ENCODE data around the gene TDRD12. TPM values are rescaled to one million over a fixed set of nuclear protein-coding genes. Genes with fewer than 3 reads are reported as not detected.

The TDRD12 gene
- total RNA-seq, 1 donor from 2014 or later = not detected

DNA sequence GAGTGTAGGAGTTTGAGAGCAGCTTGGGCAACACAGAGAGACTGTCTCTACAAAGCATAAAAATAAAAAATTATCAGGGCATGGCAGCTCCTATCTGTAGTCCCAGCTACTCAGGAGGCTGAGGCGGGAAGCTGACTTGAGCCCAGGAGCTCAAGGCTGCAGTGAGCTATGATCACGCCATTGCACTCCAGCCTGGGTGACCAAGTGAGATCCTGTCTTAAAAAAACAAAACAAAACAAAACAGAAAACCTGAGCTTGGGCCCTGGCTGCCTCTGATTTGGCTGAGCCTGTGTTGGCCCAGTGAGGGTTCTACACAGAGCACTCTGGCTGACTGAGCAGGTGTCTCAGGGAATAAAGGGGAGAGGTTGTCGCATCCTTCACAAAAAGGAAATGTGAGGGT, 142.0 kb downstream of the TDRD12 start:
- no peak overlapping the region for H3K4me3 ChIP-seq (ENCODE audit: low read depth, low read length)
- DNase-seq (ENCODE audit: low read depth) = no peak
- TF ChIP-seq, protein P1, sequence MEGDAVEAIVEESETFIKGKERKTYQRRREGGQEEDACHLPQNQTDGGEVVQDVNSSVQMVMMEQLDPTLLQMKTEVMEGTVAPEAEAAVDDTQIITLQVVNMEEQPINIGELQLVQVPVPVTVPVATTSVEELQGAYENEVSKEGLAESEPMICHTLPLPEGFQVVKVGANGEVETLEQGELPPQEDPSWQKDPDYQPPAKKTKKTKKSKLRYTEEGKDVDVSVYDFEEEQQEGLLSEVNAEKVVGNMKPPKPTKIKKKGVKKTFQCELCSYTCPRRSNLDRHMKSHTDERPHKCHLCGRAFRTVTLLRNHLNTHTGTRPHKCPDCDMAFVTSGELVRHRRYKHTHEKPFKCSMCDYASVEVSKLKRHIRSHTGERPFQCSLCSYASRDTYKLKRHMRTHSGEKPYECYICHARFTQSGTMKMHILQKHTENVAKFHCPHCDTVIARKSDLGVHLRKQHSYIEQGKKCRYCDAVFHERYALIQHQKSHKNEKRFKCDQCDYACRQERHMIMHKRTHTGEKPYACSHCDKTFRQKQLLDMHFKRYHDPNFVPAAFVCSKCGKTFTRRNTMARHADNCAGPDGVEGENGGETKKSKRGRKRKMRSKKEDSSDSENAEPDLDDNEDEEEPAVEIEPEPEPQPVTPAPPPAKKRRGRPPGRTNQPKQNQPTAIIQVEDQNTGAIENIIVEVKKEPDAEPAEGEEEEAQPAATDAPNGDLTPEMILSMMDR (conservative IDR thresholded peaks at IDR 0.05; ENCODE audit: low read depth, low read length) = no peak

DNA sequence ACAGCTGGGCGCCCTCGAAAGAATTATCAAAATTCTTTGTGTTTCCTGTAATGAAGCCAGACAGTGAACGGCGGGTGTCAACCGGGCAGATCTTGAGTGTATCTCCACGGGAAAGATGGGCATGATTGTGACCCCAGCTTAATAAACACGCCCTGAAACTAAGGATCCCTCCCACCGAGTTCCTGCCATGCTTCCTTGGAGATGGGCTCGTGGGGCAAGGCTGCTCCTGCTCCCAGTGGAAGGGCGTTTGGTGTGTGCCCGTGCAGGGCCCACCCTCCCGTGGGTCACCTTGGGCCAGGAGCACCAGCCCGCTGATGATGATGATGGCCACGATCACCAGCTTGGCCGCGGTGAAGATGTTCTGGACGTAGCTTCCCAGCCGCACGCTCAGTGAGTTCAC, 142.6 kb downstream of the TDRD12 start:
- TF ChIP-seq, protein P1 (conservative IDR thresholded peaks at IDR 0.05; ENCODE audit: low read depth, low read length) = no peak

DNA sequence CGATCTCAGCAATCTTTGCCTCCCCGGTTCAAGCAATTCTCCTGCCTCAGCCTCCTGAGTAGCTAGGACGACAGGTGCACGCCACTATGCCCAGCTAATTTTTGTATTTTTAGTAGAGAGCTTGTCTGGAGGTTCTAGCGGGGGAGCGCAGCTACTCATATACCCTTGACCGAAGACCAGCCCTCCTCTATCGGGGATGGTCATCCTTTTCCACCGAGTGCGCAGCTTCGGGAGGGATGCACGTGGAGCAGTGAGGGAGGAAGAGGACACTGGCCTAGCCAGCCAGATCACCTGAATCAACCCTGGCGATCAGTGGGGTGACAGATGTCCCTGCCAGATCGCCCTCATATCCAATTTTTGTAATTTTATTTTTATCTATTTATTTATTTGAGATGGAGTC, 143.2 kb downstream of the TDRD12 start:
- TF ChIP-seq, protein P1 (conservative IDR thresholded peaks at IDR 0.05; ENCODE audit: low read depth, low read length) = no peak
- DNase-seq (ENCODE audit: low read depth) = no peak
- no peak overlapping the region for H3K4me3 ChIP-seq (ENCODE audit: low read depth, low read length)

More for the DNA sequence above, 142.6 kb downstream of the TDRD12 start:
- no peak overlapping the region for H3K4me3 ChIP-seq (ENCODE audit: low read depth, low read length)
- DNase-seq (ENCODE audit: low read depth) = no peak

DNA sequence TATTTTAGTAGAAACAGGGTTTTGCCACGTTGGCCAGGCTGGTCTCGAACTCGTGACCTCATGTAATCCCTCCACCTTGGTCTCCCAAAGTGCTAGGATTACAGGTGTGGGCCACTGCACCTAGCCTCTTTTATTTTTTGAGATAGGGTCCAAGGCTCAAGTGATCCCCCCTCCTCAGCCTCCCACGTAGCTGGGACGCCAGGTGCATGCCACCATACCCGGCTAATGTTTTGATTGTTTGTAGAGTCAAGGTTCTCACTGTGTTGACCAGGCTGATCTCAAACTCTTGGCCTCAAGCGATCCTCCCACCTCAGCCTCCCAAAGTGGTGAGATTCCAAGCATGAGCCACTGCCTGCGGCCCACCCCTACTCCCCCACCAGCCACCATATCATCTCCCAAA, 143.7 kb downstream of the TDRD12 start:
- no peak for DNase-seq (ENCODE audit: low read depth)
- TF ChIP-seq, protein P1 (conservative IDR thresholded peaks at IDR 0.05; ENCODE audit: low read depth, low read length) = no peak

DNA sequence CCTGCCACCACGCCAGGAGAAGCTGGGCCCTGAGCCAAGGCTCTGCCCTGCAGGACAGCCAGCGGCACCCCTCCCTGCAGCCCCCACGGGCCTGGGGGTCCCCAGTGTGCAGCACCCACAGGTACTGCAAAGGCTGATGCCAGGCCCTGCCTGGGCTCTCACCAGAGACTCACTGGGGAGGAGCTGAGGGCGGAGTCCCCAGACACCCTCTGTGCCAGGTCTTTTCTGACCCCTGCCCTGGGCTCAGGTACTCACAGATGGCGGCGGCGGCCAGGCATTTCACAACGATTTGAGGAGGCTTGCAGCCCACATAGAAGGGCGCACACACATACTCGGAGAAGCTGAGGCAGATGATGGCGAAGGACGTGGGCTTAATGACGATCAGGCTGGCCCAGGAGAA, 144.3 kb downstream of the TDRD12 start:
- TF ChIP-seq, protein P1 (conservative IDR thresholded peaks at IDR 0.05; ENCODE audit: low read depth, low read length) = no peak
- H3K4me3 ChIP-seq (ENCODE audit: low read depth, low read length) = no peak overlapping the region
- DNase-seq (ENCODE audit: low read depth) = no peak

More for the DNA sequence above, 143.7 kb downstream of the TDRD12 start:
- H3K4me3 ChIP-seq (ENCODE audit: low read depth, low read length) = no peak overlapping the region

DNA sequence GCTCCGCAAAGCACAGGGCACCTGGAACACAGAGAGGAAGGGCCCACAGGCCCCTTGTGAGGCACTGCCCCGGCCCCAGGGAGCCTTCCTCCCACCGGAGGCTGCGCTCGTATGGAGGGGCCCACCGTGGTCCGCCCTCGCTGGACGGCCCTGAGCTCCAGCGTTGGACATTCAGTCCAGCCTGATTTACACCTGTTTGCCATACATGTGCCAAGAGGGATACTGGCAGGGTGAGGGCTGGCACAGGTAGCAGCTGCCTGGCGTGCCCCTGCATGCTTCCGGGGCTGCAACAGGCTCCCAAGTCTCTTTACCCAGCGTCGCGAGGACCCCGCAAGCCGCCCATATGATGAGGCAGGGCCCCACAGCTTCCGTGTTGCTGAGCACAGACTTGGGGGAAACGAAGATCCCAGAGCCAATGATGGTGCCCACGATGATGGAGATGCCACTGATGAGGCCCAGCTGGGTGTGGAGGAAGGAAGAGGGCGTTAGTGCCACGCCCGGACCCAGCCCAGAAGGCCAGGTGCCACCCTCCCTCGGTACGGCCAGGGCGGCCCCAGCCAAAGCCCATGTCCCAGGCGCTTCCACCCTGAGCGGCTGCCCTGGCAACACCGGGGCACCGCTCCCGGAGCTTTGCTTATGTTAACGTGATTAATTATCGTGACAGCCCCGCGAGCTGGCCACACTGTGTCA, 144.9 kb downstream of the TDRD12 start:
- H3K4me3 ChIP-seq (ENCODE audit: low read depth, low read length) = no peak overlapping the region
- no peak for DNase-seq (ENCODE audit: low read depth)
- TF ChIP-seq, protein P1 (conservative IDR thresholded peaks at IDR 0.05; ENCODE audit: low read depth, low read length) = no peak

DNA sequence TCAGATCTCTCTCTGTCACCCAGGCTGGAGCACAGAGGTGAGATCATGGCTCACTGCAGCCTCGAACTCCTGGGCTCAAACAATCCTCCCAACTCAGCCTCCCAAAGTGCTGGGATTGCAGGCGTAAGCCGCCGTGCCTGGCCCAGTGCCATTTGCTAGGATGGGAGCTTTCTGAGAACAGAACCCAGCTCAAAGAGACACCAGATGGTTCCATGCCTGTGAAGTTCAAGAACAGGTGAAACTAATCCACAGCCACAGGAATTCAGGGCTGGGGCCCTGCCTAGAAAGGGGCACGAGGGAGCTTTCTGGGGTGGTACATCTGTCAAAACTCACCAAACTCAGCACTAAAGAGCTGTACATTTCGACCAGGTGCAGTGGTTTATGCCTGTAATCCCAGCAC, 145.8 kb downstream of the TDRD12 start:
- no peak overlapping the region for H3K4me3 ChIP-seq (ENCODE audit: low read depth, low read length)
- TF ChIP-seq, protein P1 (conservative IDR thresholded peaks at IDR 0.05; ENCODE audit: low read depth, low read length) = no peak
- no peak for DNase-seq (ENCODE audit: low read depth)

All from epithelial cell of proximal tubule (primary cell).